ENCODE results near the gene RERE. TPM values are rescaled to one million over a fixed set of nuclear protein-coding genes. Genes with fewer than 3 reads are reported as not detected.

The RERE gene
- total RNA-seq, 4 donors from 2014 or later, result 118 to 244 (median 131) TPM

DNA sequence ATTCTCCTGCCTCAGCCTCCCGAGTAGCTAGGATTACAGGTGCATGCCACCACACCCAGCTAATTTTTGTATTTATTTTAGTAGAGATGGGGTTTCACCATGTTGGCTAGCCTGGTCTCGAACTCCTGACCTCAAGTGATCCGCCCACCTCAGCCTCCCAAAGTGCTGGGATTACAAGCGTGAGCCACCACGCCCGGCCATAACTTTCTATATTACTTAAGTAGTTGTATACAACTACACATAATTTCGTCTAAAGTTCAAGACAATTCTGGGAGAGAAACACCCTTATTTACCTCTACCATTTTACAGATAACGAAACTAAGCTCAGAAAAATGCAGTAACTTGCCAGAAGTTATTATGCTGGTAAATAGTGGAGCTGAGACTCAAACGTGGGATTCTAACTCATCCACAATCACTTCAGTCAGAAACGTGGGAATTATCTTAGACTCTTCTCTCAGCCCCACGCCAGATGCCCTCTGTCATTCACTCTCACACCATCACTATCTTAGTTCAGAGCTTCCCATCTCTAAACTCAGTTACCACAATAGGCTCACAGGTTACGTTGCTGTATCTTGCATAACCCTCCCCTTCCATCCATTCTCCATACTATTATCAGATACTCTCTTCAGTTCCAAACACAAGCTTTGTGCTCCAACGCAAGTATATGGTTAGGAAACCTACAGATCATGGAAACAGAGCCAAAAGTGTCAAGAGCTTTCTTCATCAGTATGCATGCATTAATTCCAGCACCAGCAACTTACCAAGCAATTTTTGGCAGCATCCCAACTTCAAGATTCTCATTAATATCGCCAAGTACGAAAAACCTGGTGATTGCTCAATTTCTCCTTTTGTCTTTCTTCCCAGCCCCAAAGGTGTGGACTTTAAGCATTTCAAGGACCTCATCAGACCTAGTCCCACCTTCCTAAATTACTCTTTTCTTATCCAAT lies 69.3 kb downstream of the RERE start:
- no peak overlapping the region for H3K4me3 ChIP-seq (replicated peaks in 1 of 3)
- TF ChIP-seq, protein P1, sequence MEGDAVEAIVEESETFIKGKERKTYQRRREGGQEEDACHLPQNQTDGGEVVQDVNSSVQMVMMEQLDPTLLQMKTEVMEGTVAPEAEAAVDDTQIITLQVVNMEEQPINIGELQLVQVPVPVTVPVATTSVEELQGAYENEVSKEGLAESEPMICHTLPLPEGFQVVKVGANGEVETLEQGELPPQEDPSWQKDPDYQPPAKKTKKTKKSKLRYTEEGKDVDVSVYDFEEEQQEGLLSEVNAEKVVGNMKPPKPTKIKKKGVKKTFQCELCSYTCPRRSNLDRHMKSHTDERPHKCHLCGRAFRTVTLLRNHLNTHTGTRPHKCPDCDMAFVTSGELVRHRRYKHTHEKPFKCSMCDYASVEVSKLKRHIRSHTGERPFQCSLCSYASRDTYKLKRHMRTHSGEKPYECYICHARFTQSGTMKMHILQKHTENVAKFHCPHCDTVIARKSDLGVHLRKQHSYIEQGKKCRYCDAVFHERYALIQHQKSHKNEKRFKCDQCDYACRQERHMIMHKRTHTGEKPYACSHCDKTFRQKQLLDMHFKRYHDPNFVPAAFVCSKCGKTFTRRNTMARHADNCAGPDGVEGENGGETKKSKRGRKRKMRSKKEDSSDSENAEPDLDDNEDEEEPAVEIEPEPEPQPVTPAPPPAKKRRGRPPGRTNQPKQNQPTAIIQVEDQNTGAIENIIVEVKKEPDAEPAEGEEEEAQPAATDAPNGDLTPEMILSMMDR (IDR thresholded peaks at IDR 0.05), result no peak
- no peak for TF ChIP-seq POLR2A (IDR thresholded peaks at IDR 0.05)

DNA sequence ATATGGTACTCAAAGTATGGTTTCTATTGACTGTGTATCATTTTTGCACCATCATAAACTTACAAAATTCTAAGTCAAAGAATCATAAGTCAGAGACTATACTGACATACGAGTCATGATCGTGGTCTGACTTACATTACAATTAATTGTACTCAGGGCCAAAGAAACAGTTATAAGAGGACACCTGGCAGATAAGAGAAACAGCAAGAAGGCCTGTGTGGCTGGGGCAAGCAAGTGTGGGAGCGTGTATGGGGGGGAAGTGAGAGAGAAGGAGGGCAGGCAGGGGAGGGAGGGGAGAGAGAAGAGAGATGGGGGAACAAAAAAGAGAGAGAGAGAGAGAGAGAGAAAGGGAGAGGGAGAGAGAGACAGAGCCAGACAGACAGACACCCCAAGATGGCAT lies 70.9 kb downstream of the RERE start:
- no peak overlapping the region for H3K4me3 ChIP-seq (replicated peaks in 1 of 3)
- intact Hi-C loops (cut with DNase I), result no loop called here
- H3K27me3 ChIP-seq, result no peaks in the 10 kb centered on the region
- TF ChIP-seq, protein P1 (IDR thresholded peaks at IDR 0.05), result no peak
- no peak for TF ChIP-seq POLR2A (IDR thresholded peaks at IDR 0.05)
- DNase-seq, result no peak
- H3K9me3 ChIP-seq, result no peaks in the 10 kb centered on the region
- H3K27ac ChIP-seq, result no peak overlapping the region
- no peaks in the 10 kb centered on the region for H3K36me3 ChIP-seq
- 89 to 90% methylated on average over 3 of the region's 3 CpGs for WGBS, 2 donors
- peaks cover 6 to 11% of the 10 kb centered on the region in 2 donors for H3K4me1 ChIP-seq

More for the DNA sequence above, 69.3 kb downstream of the RERE start:
- Histone ChIP-seq H3K27me3 (no peaks in the 10 kb centered on the region), H3K9me3 (no peaks in the 10 kb centered on the region), H3K4me1 (peaks cover 0 to 5% of the 10 kb centered on the region in 2 donors), H3K27ac (no peak overlapping the region), H3K36me3 (no peaks in the 10 kb centered on the region)
- DNase-seq, result no peak
- WGBS, 2 donors, result 86 to 90% methylated on average over 15 of the region's 15 CpGs
- intact Hi-C loops (cut with DNase I), result no loop called here

DNA sequence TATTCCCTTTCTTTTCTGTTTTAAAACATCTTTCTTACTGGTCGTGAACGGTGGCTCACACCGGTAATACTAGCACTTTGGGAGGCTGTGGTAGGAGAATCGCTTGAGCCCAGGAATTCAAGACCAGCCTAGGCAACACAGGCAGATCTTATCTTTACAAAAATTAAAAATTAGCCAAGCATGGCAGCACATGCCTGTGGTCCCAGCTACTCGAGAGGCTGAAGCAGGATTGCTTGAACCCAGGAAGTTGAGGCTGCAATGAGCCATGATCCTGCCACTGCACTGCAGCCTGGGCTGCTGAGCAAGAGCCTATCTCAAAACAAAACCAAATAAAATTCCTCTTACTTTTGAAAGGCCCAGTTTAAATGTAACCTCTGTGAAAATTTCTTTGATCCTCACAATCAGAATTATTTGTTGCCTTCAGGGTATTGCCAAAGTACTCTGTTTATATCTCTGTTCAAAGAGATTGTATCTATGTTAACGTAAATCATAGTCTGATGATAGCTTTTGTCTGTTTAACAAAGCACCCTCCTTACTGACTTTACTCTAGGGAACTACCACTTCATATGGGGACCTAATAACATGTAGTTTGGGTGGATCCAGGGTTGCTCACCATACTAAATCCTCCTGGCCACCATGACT lies 71.6 kb downstream of the RERE start:
- DNase-seq, result no peak
- no peaks in the 10 kb centered on the region for H3K36me3 ChIP-seq
- peaks cover 6 to 8% of the 10 kb centered on the region in 2 donors for H3K4me1 ChIP-seq
- H3K27ac ChIP-seq, result no peak overlapping the region
- 73 to 80% methylated on average over 6 of the region's 6 CpGs for WGBS, 2 donors
- H3K4me3 ChIP-seq (replicated peaks in 1 of 3), result no peak overlapping the region
- intact Hi-C loops (cut with DNase I), result no loop called here
- TF ChIP-seq POLR2A (IDR thresholded peaks at IDR 0.05), result no peak
- TF ChIP-seq, protein P1 (IDR thresholded peaks at IDR 0.05), result no peak
- H3K9me3 ChIP-seq, result no peaks in the 10 kb centered on the region
- H3K27me3 ChIP-seq, result no peaks in the 10 kb centered on the region

DNA sequence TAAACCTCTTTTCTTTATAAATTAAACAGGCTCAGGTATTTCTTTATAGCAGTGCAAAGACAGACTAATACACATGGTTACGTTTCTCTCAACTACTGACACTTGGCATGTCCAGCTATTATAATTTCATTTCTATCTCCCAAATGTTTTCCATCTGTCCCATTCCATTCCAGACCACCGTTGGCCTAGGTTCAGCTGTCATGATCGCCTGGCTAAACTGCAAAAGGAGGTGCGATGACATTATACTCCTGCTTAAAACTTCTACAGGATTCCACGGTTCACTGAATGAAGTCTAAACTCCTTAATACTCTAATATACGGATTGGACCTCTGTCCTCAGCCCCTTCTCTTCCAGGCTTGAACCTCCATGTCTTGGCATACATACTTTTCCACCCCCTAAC lies 72.1 kb downstream of the RERE start:
- intact Hi-C loops (cut with DNase I), result no loop called here
- Histone ChIP-seq H3K27me3 (no peaks in the 10 kb centered on the region), H3K36me3 (no peaks in the 10 kb centered on the region), H3K4me1 (peaks cover 6% of the 10 kb centered on the region in 2 donors), H3K9me3 (no peaks in the 10 kb centered on the region), H3K4me3 (replicated peaks in 1 of 3) (no peak overlapping the region), H3K27ac (no peak overlapping the region)
- no peak for DNase-seq
- 88 to 89% methylated on average over 6 of the region's 6 CpGs for WGBS, 2 donors
- TF ChIP-seq, protein P1 (IDR thresholded peaks at IDR 0.05), result no peak
- TF ChIP-seq POLR2A (IDR thresholded peaks at IDR 0.05), result no peak

Data from thyroid gland (tissue), 4 donors.